Stimulated activated CD4-positive, alpha-beta T cell treated with anti-CD3 and anti-CD28 coated beads, Interleukin-2, amount 100 ng/mL, for 24 hours (primary cell): ENCODE data around the gene PIGO.

Source experiments
- DNase-seq, 2 donors: peaks; one replicate each; pipeline ENCODE4 v3.0.0-alpha.2; 2020

PIGO gene

GRCh38 chr9:35105571-35106342, 9.4 kb upstream of the PIGO start:
- no peak for DNase-seq

- no peak for DNase-seq
Measured at GRCh38 chr9:35105126-35105525, 8.7 kb upstream of the PIGO start.

- DNase-seq, result no peak
Measured at GRCh38 chr9:35104586-35104985, 8.2 kb upstream of the PIGO start.

GRCh38 chr9:35103660-35104191, 7.3 kb upstream of the PIGO start:
- DNase-seq, result no peak

GRCh38 chr9:35102769-35103659, 6.6 kb upstream of the PIGO start, which contains the start of gene STOML2:
STOML2 (minus strand) TSS chr9:35103131; CDS start chr9:35103094, 37 bp downstream.
- DNase-seq, result peak; percentile 90 to 93

GRCh38 chr9:35102465-35102768, 6.0 kb upstream of the PIGO start:
- DNase-seq, result no peak

GRCh38 chr9:35097573-35097972, 1.2 kb upstream of the PIGO start:
- no peak for DNase-seq

- no peak for DNase-seq
Measured at GRCh38 chr9:35091536-35091935, 4.9 kb downstream of the PIGO start.

- no peak for DNase-seq
Measured at GRCh38 chr9:35089434-35089833, 7.0 kb downstream of the PIGO start.

- no peak for DNase-seq
Measured at GRCh38 chr9:35085078-35085477, 11.3 kb downstream of the PIGO start.

GRCh38 chr9:35079426-35080341, 16.7 kb downstream of the PIGO start, which contains the start of gene FANCG:
FANCG (minus strand) TSS chr9:35079942; CDS start chr9:35079524, 418 bp downstream.
- DNase-seq, result peak; percentile 85 to 88

- peak in 1 of 2 donors; percentile 19 for DNase-seq
Measured at GRCh38 chr9:35079041-35079425, 17.4 kb downstream of the PIGO start.

- DNase-seq, result no peak
Measured at GRCh38 chr9:35078066-35078465, 18.3 kb downstream of the PIGO start.

GRCh38 chr9:35076848-35077247, 19.5 kb downstream of the PIGO start:
- DNase-seq, result no peak

GRCh38 chr9:35075358-35075757, 21.0 kb downstream of the PIGO start:
- no peak for DNase-seq

- DNase-seq, result no peak
Measured at GRCh38 chr9:35074791-35075190, 21.6 kb downstream of the PIGO start.

GRCh38 chr9:35074141-35074540, 22.2 kb downstream of the PIGO start:
- DNase-seq, result no peak

GRCh38 chr9:35073279-35073612, 23.1 kb downstream of the PIGO start:
- DNase-seq, result no peak

GRCh38 chr9:35072461-35073278, 23.7 kb downstream of the PIGO start, which contains the start of gene VCP:
VCP (minus strand) TSS chr9:35072625; CDS start chr9:35072353, 272 bp downstream.
- peak; percentile 95 to 97 for DNase-seq

- peak; percentile 75 to 79 for DNase-seq
Measured at GRCh38 chr9:35071814-35072460, 24.5 kb downstream of the PIGO start.
